ENCODE data around the gene PLXNA1. TPM values are rescaled to one million over a fixed set of nuclear protein-coding genes. Genes with fewer than 3 reads are reported as not detected.

The PLXNA1 gene
- total and polyA plus RNA-seq, 2 experiments from 2014 or later = 19.7 to 35.1 TPM

GRCh38 chr3:127027811-127028548 is 45.1 kb downstream of the PLXNA1 start:
- no peaks in the 10 kb centered on the region for H4K20me1 ChIP-seq (ENCODE audit: insufficient read depth, poor library complexity, severe bottlenecking)
- H3K79me2 ChIP-seq = no peaks in the 10 kb centered on the region
- no peak overlapping the region for H3K4me2 ChIP-seq
- no peaks in the 10 kb centered on the region for H3K36me3 ChIP-seq (replicated peaks; ENCODE audit: insufficient read depth, low read depth)
- no peaks in the 10 kb centered on the region for H3K9me2 ChIP-seq (replicated peaks; ENCODE audit: insufficient read depth)
- H3K27ac ChIP-seq = no peak overlapping the region
- H3K9me3 ChIP-seq (ENCODE audit: low read depth) = no peaks in the 10 kb centered on the region
- WGBS (ENCODE audit: low lambda C conversion rate, missing lambda C conversion rate) = 97% methylated on average over 26 of the region's 29 CpGs
- H3K4me1 ChIP-seq (ENCODE audit: insufficient read depth) = no peaks in the 10 kb centered on the region
- H3K27me3 ChIP-seq = no peaks in the 10 kb centered on the region
- TF ChIP-seq EZH2phosphoT487 (IDR thresholded peaks at IDR 0.05; ENCODE audit: low read depth, severe bottlenecking, unreplicated experiment) (no peak), CTCF (IDR thresholded peaks at IDR 0.05; ENCODE audit: poor library complexity) (no peak), EZH2 (IDR thresholded peaks at IDR 0.05; ENCODE audit: borderline replicate concordance) (no peak)
- H3K4me3 ChIP-seq = no peak overlapping the region
- H2AFZ ChIP-seq = no peak overlapping the region
- no peak for DNase-seq (ENCODE audit: low spot score)

GRCh38 chr3:127028781-127029657 is 46.1 kb downstream of the PLXNA1 start:
- H3K27me3 ChIP-seq = no peaks in the 10 kb centered on the region
- no peaks in the 10 kb centered on the region for H3K36me3 ChIP-seq (replicated peaks; ENCODE audit: insufficient read depth, low read depth)
- H4K20me1 ChIP-seq (ENCODE audit: insufficient read depth, poor library complexity, severe bottlenecking) = no peaks in the 10 kb centered on the region
- H3K4me2 ChIP-seq = no peak overlapping the region
- DNase-seq (ENCODE audit: low spot score) = no peak
- 96% methylated on average over 30 of the region's 30 CpGs for WGBS (ENCODE audit: low lambda C conversion rate, missing lambda C conversion rate)
- H3K79me2 ChIP-seq = no peaks in the 10 kb centered on the region
- no peaks in the 10 kb centered on the region for H3K9me3 ChIP-seq (ENCODE audit: low read depth)
- no peak overlapping the region for H3K27ac ChIP-seq
- H3K9me2 ChIP-seq (replicated peaks; ENCODE audit: insufficient read depth) = no peaks in the 10 kb centered on the region
- TF ChIP-seq EZH2 (IDR thresholded peaks at IDR 0.05; ENCODE audit: borderline replicate concordance) (no peak), EZH2phosphoT487 (IDR thresholded peaks at IDR 0.05; ENCODE audit: low read depth, severe bottlenecking, unreplicated experiment) (no peak), CTCF (IDR thresholded peaks at IDR 0.05; ENCODE audit: poor library complexity) (no peak)
- no peak overlapping the region for H2AFZ ChIP-seq
- H3K4me1 ChIP-seq (ENCODE audit: insufficient read depth) = no peaks in the 10 kb centered on the region
- H3K4me3 ChIP-seq = no peak overlapping the region

- Histone ChIP-seq H3K79me2 (no peaks in the 10 kb centered on the region), H3K4me2 (no peak overlapping the region), H3K36me3 (replicated peaks; ENCODE audit: insufficient read depth, low read depth) (no peaks in the 10 kb centered on the region), H3K4me1 (ENCODE audit: insufficient read depth) (no peaks in the 10 kb centered on the region), H3K4me3 (no peak overlapping the region), H3K9me2 (replicated peaks; ENCODE audit: insufficient read depth) (no peaks in the 10 kb centered on the region), H3K9me3 (ENCODE audit: low read depth) (no peaks in the 10 kb centered on the region), H4K20me1 (ENCODE audit: insufficient read depth, poor library complexity, severe bottlenecking) (no peaks in the 10 kb centered on the region), H2AFZ (no peak overlapping the region), H3K27me3 (no peaks in the 10 kb centered on the region), H3K27ac (no peak overlapping the region)
- TF ChIP-seq EZH2phosphoT487 (IDR thresholded peaks at IDR 0.05; ENCODE audit: low read depth, severe bottlenecking, unreplicated experiment) (no peak), EZH2 (IDR thresholded peaks at IDR 0.05; ENCODE audit: borderline replicate concordance) (no peak), CTCF (IDR thresholded peaks at IDR 0.05; ENCODE audit: poor library complexity) (no peak)
- 96% methylated on average over 40 of the region's 42 CpGs for WGBS (ENCODE audit: low lambda C conversion rate, missing lambda C conversion rate)
- DNase-seq (ENCODE audit: low spot score) = no peak
Measured at GRCh38 chr3:127029658-127030507, 47.0 kb downstream of the PLXNA1 start.
